Motor neuron (in vitro differentiated cells): ENCODE measurements around the gene MYO1H. TPM values are rescaled to one million over a fixed set of nuclear protein-coding genes. Genes with fewer than 3 reads are reported as not detected.

ENCODE experiments used
- ATAC-seq, 8 experiments: fragments of 200-7000 bp; cut with Tn5 transposase; replicated peaks in 6 of 8; 2 replicates each; pipeline ENCODE4 v1.8.0; 2021; ENCODE audit warnings: mild to moderate bottlenecking in 8 of 8, moderate library complexity in 8 of 8
- H3K27ac ChIP-seq, 2 donors: fragments of 250-450 bp; sonication (Bioruptor Pico); 2 replicates each; pipeline ENCODE4 v1.9.0; 2021; ENCODE audit warnings: antibody characterized with exemption in 2 of 2, mild to moderate bottlenecking in 2 of 2, moderate library complexity in 1 of 2
- H3K4me1 ChIP-seq, 2 donors: fragments of 250-450 bp; sonication (Bioruptor Pico); replicated peaks in 1 of 2; 2 replicates each; pipeline ENCODE4 v1.6.1; 2021; ENCODE audit warnings: antibody characterized with exemption in 2 of 2, mild to moderate bottlenecking in 2 of 2, moderate library complexity in 1 of 2
- H3K4me3 ChIP-seq, 5 donors: fragments of 250-450 bp; sonication (Bioruptor Pico); 2 replicates each; pipeline ENCODE4 v1.9.0; 2021; ENCODE audit warnings: antibody characterized with exemption in 5 of 5, mild to moderate bottlenecking in 5 of 5, moderate library complexity in 4 of 5
- WGBS, 10 experiments: fragments of 450-650 bp; shearing (Covaris generic); methylation state at CpG; one replicate each; pipeline ENCODE4 v1.0.0; 2022; 5-methylcytosine and 5-hydroxymethylcytosine counted together
- in situ Hi-C, 9 experiments: fragments of 400-800 bp; cut with MboI; loops; one replicate each; pipeline ENCODE4 v1.15.0; 2021; ENCODE audit warnings: low sequenced_read_pairs in 9 of 9, low pct_unique_long_range_greater_than_20kb in 2 of 9; ENCODE audit not compliant: unreplicated experiment in 9 of 9
- total RNA-seq, 8 experiments: library from RNA; unstranded; fragments of 300-600 nt; gene quantifications; 2 replicates each; pipeline versions ENCODE4 v1.2.3 to v1.2.4, GENCODE V29; 2022

Gene MYO1H
- total RNA-seq, 8 experiments from 2014 or later, result 0.09 to 0.95 (median 0.46) TPM

- 33 to 94% (median 50%) methylated on average over 1 to 2 of the region's 2 CpGs; no CpG with 5 or more reads in 3 of the 10 experiments for whole genome bisulfite sequencing, 10 experiments
- no peak for ATAC-seq
Observed at GRCh38 chr12:109482894-109483293, 135.2 kb downstream of the MYO1H start.

GRCh38 chr12:109483346-109483745 is 135.6 kb downstream of the MYO1H start:
- in situ Hi-C loops, result no loop called here
- no peak overlapping the region for H3K4me3 ChIP-seq
- 60 to 100% (median 93%) methylated on average over 1 to 9 of the region's 11 CpGs; no CpG with 5 or more reads in 1 of the 10 experiments for WGBS, 10 experiments
- no peak overlapping the region for H3K27ac ChIP-seq
- no peak for ATAC-seq
- peaks cover 2 to 3% of the 10 kb centered on the region in 2 donors for H3K4me1 ChIP-seq

More at GRCh38 chr12:109482894-109483293, 135.2 kb downstream of the MYO1H start:
- Histone ChIP-seq H3K4me1 (peaks cover 4 to 7% of the 10 kb centered on the region in 2 donors), H3K4me3 (no peak overlapping the region), H3K27ac (no peak overlapping the region)
- in situ Hi-C loops, result no loop called here

GRCh38 chr12:109485201-109485600 is 137.5 kb downstream of the MYO1H start:
- H3K4me1 ChIP-seq, result no peaks in the 10 kb centered on the region
- ATAC-seq, result no peak
- H3K4me3 ChIP-seq, result no peak overlapping the region
- no peak overlapping the region for H3K27ac ChIP-seq
- WGBS, 10 experiments, result 92 to 100% (median 100%) methylated on average over 1 to 4 of the region's 4 CpGs; no CpG with 5 or more reads in 1 of the 10 experiments
- in situ Hi-C loops, result no loop called here

GRCh38 chr12:109487181-109488050 is 139.7 kb downstream of the MYO1H start:
- ATAC-seq, result no peak
- Histone ChIP-seq H3K4me1 (no peaks in the 10 kb centered on the region), H3K27ac (no peak overlapping the region), H3K4me3 (no peak overlapping the region)
- in situ Hi-C loops, result no loop called here
- WGBS, 10 experiments, result 71 to 100% (median 99%) methylated on average over 1 to 6 of the region's 9 CpGs; no CpG with 5 or more reads in 2 of the 10 experiments

GRCh38 chr12:109488051-109488665 is 140.5 kb downstream of the MYO1H start:
- in situ Hi-C loops, result no loop called here
- no peak overlapping the region for H3K27ac ChIP-seq
- H3K4me1 ChIP-seq, result no peaks in the 10 kb centered on the region
- WGBS, 10 experiments, result 67 to 100% (median 84%) methylated on average over 1 to 7 of the region's 7 CpGs; no CpG with 5 or more reads in 1 of the 10 experiments
- ATAC-seq, result no peak
- H3K4me3 ChIP-seq, result no peak overlapping the region

GRCh38 chr12:109489016-109489954 is 141.6 kb downstream of the MYO1H start:
- H3K27ac ChIP-seq, result no peak overlapping the region
- in situ Hi-C loops, result no loop called here
- no peaks in the 10 kb centered on the region for H3K4me1 ChIP-seq
- ATAC-seq, result peak in 1 of 8 experiments; percentile 19
- no peak overlapping the region for H3K4me3 ChIP-seq
- 57 to 100% (median 95%) methylated on average over 2 to 12 of the region's 14 CpGs for WGBS, 10 experiments

- Histone ChIP-seq H3K27ac (no peak overlapping the region), H3K4me3 (no peak overlapping the region), H3K4me1 (no peaks in the 10 kb centered on the region)
- 50 to 100% (median 83%) methylated on average over 1 of the region's 1 CpG; no CpG with 5 or more reads in 4 of the 10 experiments for WGBS, 10 experiments
- ATAC-seq, result no peak
- in situ Hi-C loops, result no loop called here
Observed at GRCh38 chr12:109489955-109490565, 142.4 kb downstream of the MYO1H start.

DNA sequence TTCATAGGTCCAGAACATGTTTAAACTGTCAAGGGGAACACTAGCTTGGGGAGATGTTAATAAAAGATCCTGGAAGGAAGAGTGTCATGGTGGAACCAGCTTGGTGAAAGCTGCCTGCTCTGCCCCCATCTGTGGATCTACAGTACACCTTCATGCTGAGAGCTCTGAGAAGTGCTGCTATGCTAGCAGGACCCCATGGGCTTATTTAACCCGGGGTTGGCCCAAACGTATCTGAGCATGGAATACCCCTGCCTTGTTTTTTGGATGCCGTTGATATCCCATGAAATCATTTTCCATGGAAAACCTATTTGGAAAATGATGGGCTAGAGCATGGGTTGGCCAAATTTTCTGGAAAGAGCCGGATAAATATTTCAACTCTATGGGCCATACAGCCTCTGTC is 144.0 kb downstream of the MYO1H start:
- Histone ChIP-seq H3K4me3 (no peak overlapping the region), H3K27ac (no peak overlapping the region), H3K4me1 (no peaks in the 10 kb centered on the region)
- 81 to 100% (median 96%) methylated on average over 1 to 4 of the region's 4 CpGs; no CpG with 5 or more reads in 3 of the 10 experiments for WGBS, 10 experiments
- ATAC-seq, result no peak
- in situ Hi-C loops, result no loop called here

DNA sequence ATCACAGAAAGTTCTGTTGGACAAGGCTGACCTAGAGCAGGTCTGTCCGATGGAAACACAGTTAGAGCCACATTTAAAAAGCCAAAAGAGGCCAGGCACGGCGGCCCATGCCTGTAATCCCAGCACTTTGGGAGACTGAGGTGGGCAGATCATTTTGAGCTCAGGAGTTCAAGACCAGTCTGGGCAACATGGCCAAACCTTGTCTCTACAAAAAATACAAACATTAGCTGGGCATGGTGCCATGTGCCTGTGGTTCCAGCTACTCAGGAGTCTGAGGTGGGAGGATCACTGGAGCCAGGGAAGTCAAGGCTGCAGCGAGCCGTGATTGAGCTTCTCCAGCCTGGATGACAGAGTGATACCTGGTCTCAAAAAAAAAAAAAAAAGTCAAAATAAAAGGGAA is 144.7 kb downstream of the MYO1H start:
- ATAC-seq, result no peak
- in situ Hi-C loops, result no loop called here
- no peaks in the 10 kb centered on the region for H3K4me1 ChIP-seq
- 75 to 100% (median 92%) methylated on average over 1 to 5 of the region's 5 CpGs; no CpG with 5 or more reads in 1 of the 10 experiments for WGBS, 10 experiments
- no peak overlapping the region for H3K27ac ChIP-seq
- H3K4me3 ChIP-seq, result no peak overlapping the region

DNA sequence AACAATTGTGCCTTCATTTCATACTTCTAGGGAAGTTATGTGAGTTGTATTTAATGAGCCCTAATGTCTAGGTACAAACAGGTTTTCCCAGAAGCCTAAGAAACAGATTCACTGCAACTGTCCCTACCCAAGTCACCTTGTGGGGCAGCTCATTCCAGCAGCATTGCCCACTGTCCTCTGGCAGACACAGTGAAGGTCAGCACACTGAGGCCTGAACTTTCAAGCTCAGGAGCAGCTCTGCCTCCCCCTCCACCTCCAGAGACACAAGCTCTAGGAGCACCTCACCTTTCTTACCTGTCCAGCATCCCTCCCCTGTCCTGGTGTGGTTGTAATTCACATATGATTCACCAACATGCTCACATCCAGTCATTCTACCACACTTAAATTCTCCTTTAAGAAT is 145.4 kb downstream of the MYO1H start:
- in situ Hi-C loops, result no loop called here
- ATAC-seq, result no peak
- Histone ChIP-seq H3K27ac (no peak overlapping the region), H3K4me1 (no peaks in the 10 kb centered on the region), H3K4me3 (no peak overlapping the region)

GRCh38 chr12:109493938-109494337 is 146.2 kb downstream of the MYO1H start:
- ATAC-seq, result no peak
- no peak overlapping the region for H3K4me3 ChIP-seq
- WGBS, 10 experiments, result 80 to 100% (median 100%) methylated on average over 1 of the region's 1 CpG; no CpG with 5 or more reads in 3 of the 10 experiments
- no peak overlapping the region for H3K27ac ChIP-seq
- H3K4me1 ChIP-seq, result no peaks in the 10 kb centered on the region
- in situ Hi-C loops, result no loop called here

- no peak for ATAC-seq
- H3K27ac ChIP-seq, result no peak overlapping the region
- WGBS, 10 experiments, result 85 to 100% (median 90%) methylated on average over 1 to 7 of the region's 7 CpGs
- no peaks in the 10 kb centered on the region for H3K4me1 ChIP-seq
- in situ Hi-C loops, result no loop called here
- no peak overlapping the region for H3K4me3 ChIP-seq
Observed at GRCh38 chr12:109494348-109494881, 146.7 kb downstream of the MYO1H start.
